Stimulated activated CD4-positive, alpha-beta T cell treated with anti-CD3 and anti-CD28 coated beads, Interleukin-4, amount 100 ng/mL, for 24 hours (primary cell): ENCODE results near the gene NINL.
"Not testable (repeated sequence)": the region's sequence is repeated elsewhere in the genome, so short reads cannot be mapped to it uniquely, and the experiment has no call there.

ENCODE experiments used
- DNase-seq: peaks from one replicate; pipeline ENCODE4 v3.0.0-alpha.2; 2020

NINL gene

GRCh38 chr20:25592135-25592852, 7.0 kb upstream of the NINL start:
- DNase-seq = no peak

- DNase-seq = not testable (repeated sequence)
These were observed 5.4 kb upstream of the NINL start for GRCh38 chr20:25590778-25591177.

GRCh38 chr20:25588491-25588890, 3.2 kb upstream of the NINL start:
- DNase-seq = no peak

GRCh38 chr20:25587536-25587935, 2.2 kb upstream of the NINL start:
- DNase-seq = no peak

GRCh38 chr20:25586877-25587276, 1.5 kb upstream of the NINL start:
- no peak for DNase-seq

- DNase-seq = not testable (repeated sequence)
These were observed 1.7 kb downstream of the NINL start for GRCh38 chr20:25583607-25584006.

- DNase-seq = no peak
These were observed 4.6 kb downstream of the NINL start for GRCh38 chr20:25580711-25581110.

GRCh38 chr20:25579081-25579770, 6.1 kb downstream of the NINL start:
- DNase-seq = no peak

- no peak for DNase-seq
These were observed 8.4 kb downstream of the NINL start for GRCh38 chr20:25576783-25577530.

GRCh38 chr20:25574411-25574810, 10.9 kb downstream of the NINL start:
- no peak for DNase-seq

GRCh38 chr20:25573288-25574251, 11.8 kb downstream of the NINL start:
- DNase-seq = no peak

- no peak for DNase-seq
These were observed 13.5 kb downstream of the NINL start for GRCh38 chr20:25571817-25572216.

GRCh38 chr20:25571240-25571639, 14.1 kb downstream of the NINL start:
- DNase-seq = no peak

GRCh38 chr20:25570148-25570530, 15.2 kb downstream of the NINL start:
- DNase-seq = no peak

GRCh38 chr20:25567286-25567685, 18.0 kb downstream of the NINL start:
- no peak for DNase-seq

GRCh38 chr20:25566821-25567220, 18.5 kb downstream of the NINL start:
- no peak for DNase-seq

GRCh38 chr20:25565578-25566157, 19.7 kb downstream of the NINL start:
- DNase-seq = no peak

GRCh38 chr20:25563876-25564275, 21.5 kb downstream of the NINL start:
- no peak for DNase-seq

GRCh38 chr20:25563362-25563761, 22.0 kb downstream of the NINL start:
- no peak for DNase-seq

- not testable (repeated sequence) for DNase-seq
These were observed 23.6 kb downstream of the NINL start for GRCh38 chr20:25561771-25562170.

GRCh38 chr20:25553819-25554296, 31.5 kb downstream of the NINL start:
- no peak for DNase-seq

- no peak for DNase-seq
These were observed 32.4 kb downstream of the NINL start for GRCh38 chr20:25552977-25553376.
